HCT116 (cell line): ENCODE data around the gene ABCB8. TPM values are rescaled to one million over a fixed set of nuclear protein-coding genes. Genes with fewer than 3 reads are reported as not detected.

Experiments
- ATAC-seq: fragments of 200-7000 bp; cut with Tn5 transposase; 2 replicates; pipeline ENCODE4 v1.9.1; 2020; ENCODE audit warnings: mild to moderate bottlenecking, moderate library complexity
- BruUV-seq: library from RNA; stranded (reverse); fragments of 400-500 nt; replicated peaks from 2 replicates; lab custom pipeline; 2021; lab: Mats Ljungman, UMichigan
- CTCF ChIA-PET: fragments of 300-600 bp; sonication (Branson Sonifier 250); formaldehyde crosslinking; loops from one replicate; lab custom pipeline; 2021; ENCODE audit warnings: antibody characterized with exemption; lab: Charles Lee
- POLR2A ChIA-PET: fragments of 300-600, 350-600 bp; sonication (Branson Sonifier 250); formaldehyde crosslinking; loops from one replicate; lab custom pipeline; 2021; ENCODE audit warnings: antibody characterized with exemption; lab: Charles Lee
- RAD21 ChIA-PET, 2 experiments: fragments of 300-600 bp; sonication (Branson Sonifier 250); formaldehyde crosslinking; loops; one replicate each; lab custom pipeline; 2023; ENCODE audit warnings: low total read pairs in 2 of 2; ENCODE audit not compliant: uncharacterized antibody in 2 of 2, unreplicated experiment in 2 of 2, low non-redundant PET in 1 of 2; lab: Charles Lee
- DNase-seq: peaks from one replicate; pipeline ENCODE4 v3.0.0-alpha.2; 2010; ENCODE audit warnings: low read depth, low spot score
- H2AFZ ChIP-seq: fragments of 200-600 bp; shearing (Covaris generic), sonication (generic); 2 replicates; pipeline ENCODE4 v1.6.1; 2017; ENCODE audit warnings: low read depth, mixed run types, mixed read lengths, antibody characterized with exemption, low read length; ENCODE audit not compliant: poor library complexity, severe bottlenecking
- H3K27ac ChIP-seq: 2 replicates; pipeline ENCODE4 v1.5.1; 2012; ENCODE audit warnings: low read depth, low read length
- H3K27me3 ChIP-seq: fragments of 200-600 bp; sonication (generic); 2 replicates; pipeline ENCODE4 v1.6.1; 2016; ENCODE audit warnings: mixed run types, low read length, mixed read lengths; ENCODE audit not compliant: insufficient read depth
- H3K36me3 ChIP-seq, 2 experiments: fragments of 200-500 bp in 1 of 2; fragments of 200-600 bp in 1 of 2; sonication (Bioruptor generic) in 1 of 2; sonication (generic) in 1 of 2; 2 replicates each; pipeline versions ENCODE4 v1.5.1 to v1.6.1; 2014 to 2016; ENCODE audit warnings: low read length in 2 of 2, inconsistent platforms in 1 of 2, mixed read lengths in 1 of 2, mixed run types in 1 of 2; ENCODE audit not compliant: insufficient read depth in 2 of 2, control insufficient read depth in 1 of 2
- H3K4me1 ChIP-seq, 2 experiments: fragments of 200-600 bp in 1 of 2; sonication (generic) in 1 of 2; 2 replicates each; pipeline versions ENCODE4 v1.5.1 to v1.6.1; 2012 to 2017; ENCODE audit warnings: low read length in 2 of 2, inconsistent platforms in 1 of 2, mild to moderate bottlenecking in 1 of 2, mixed read lengths in 1 of 2, mixed run types in 1 of 2, moderate library complexity in 1 of 2; ENCODE audit not compliant: insufficient read depth in 2 of 2, control insufficient read depth in 1 of 2
- H3K4me2 ChIP-seq: fragments of 200-600 bp; sonication (generic); 2 replicates; pipeline ENCODE4 v1.6.1; 2017; ENCODE audit warnings: mixed run types, low read length, mixed read lengths
- H3K4me3 ChIP-seq, 2 experiments: fragments of 200-600 bp in 1 of 2; sonication (generic) in 1 of 2; replicated peaks in 1 of 2; 2 replicates each; pipeline ENCODE4 v1.5.1; 2011 to 2016; ENCODE audit warnings: low read length in 2 of 2, control low read depth in 1 of 2, low read depth in 1 of 2, mild to moderate bottlenecking in 1 of 2, mixed read lengths in 1 of 2, mixed run types in 1 of 2
- H3K79me2 ChIP-seq: fragments of 200-600 bp; sonication (generic); 2 replicates; pipeline ENCODE4 v1.6.1; 2017; ENCODE audit warnings: mild to moderate bottlenecking, mixed run types, low read length, moderate library complexity, mixed read lengths; ENCODE audit not compliant: insufficient read depth
- H3K9ac ChIP-seq: fragments of 200-600 bp; sonication (generic); 2 replicates; pipeline ENCODE4 v1.6.1; 2016; ENCODE audit warnings: low read length, mixed read lengths
- H3K9me2 ChIP-seq: fragments of 200-600 bp; sonication (generic), shearing (Covaris generic); 2 replicates; pipeline ENCODE4 v1.6.1; 2017; ENCODE audit warnings: mixed run types, mild to moderate bottlenecking, moderate library complexity; ENCODE audit not compliant: insufficient read depth
- H3K9me3 ChIP-seq, 2 experiments: fragments of 200-500 bp in 1 of 2; fragments of 200-600 bp in 1 of 2; sonication (Bioruptor generic) in 1 of 2; sonication (generic) in 1 of 2; 2 replicates each; pipeline ENCODE4 v1.6.1; 2014 to 2017; ENCODE audit warnings: low read length in 2 of 2, mixed read lengths in 2 of 2, inconsistent platforms in 1 of 2, low read depth in 1 of 2, mild to moderate bottlenecking in 1 of 2, mixed run types in 1 of 2, moderate library complexity in 1 of 2; ENCODE audit not compliant: control insufficient read depth in 1 of 2, insufficient read depth in 1 of 2
- H4K20me1 ChIP-seq: fragments of 200-600 bp; sonication (generic), shearing (Covaris generic); 2 replicates; pipeline ENCODE4 v1.6.1; 2017; ENCODE audit warnings: mixed run types, mild to moderate bottlenecking, moderate library complexity; ENCODE audit not compliant: insufficient read depth
- ATF3 ChIP-seq: IDR thresholded peaks from 2 replicates; pipeline ENCODE4 v1.6.1; 2012
- CBX3 ChIP-seq: IDR thresholded peaks from 2 replicates; pipeline ENCODE4 v1.6.1; 2012; ENCODE audit warnings: low read depth
- EGR1 ChIP-seq: IDR thresholded peaks from 2 replicates; pipeline ENCODE4 v1.6.1; 2012; ENCODE audit warnings: low read depth
- ELF1 ChIP-seq: IDR thresholded peaks from 2 replicates; pipeline ENCODE4 v1.6.1; 2012; ENCODE audit warnings: low read depth, borderline replicate concordance
- POLR2A ChIP-seq: IDR thresholded peaks from 2 replicates; pipeline ENCODE4 v1.7.0; 2011; ENCODE audit warnings: borderline replicate concordance; ENCODE audit not compliant: insufficient read depth, insufficient read length; ENCODE audit errors: extremely low read depth
- POLR2AphosphoS5 ChIP-seq: IDR thresholded peaks from 2 replicates; pipeline ENCODE4 v1.6.1; 2011; ENCODE audit warnings: mild to moderate bottlenecking, low read depth, low read length, moderate library complexity
- SIN3A ChIP-seq: IDR thresholded peaks from 2 replicates; pipeline ENCODE4 v1.6.1; 2012; ENCODE audit warnings: low read depth
- SP1 ChIP-seq: IDR thresholded peaks from 2 replicates; pipeline ENCODE4 v1.6.1; 2012; ENCODE audit warnings: low read depth
- ZFX ChIP-seq: fragments of 450-650 bp; IDR thresholded peaks from 2 replicates; pipeline ENCODE4 v1.6.1; 2017
- ZNF274 ChIP-seq: fragments of 200-500 bp; sonication (Bioruptor generic); IDR thresholded peaks from 2 replicates; pipeline ENCODE4 v1.6.1; 2014; ENCODE audit warnings: mild to moderate bottlenecking, low read depth, low read length, inconsistent platforms
- intact Hi-C: fragments of 100-400 bp; cut with micrococcal nuclease; formaldehyde crosslinking; loops from 2 replicates; pipeline ENCODE4 v1.10.0; 2022
- total RNA-seq: library from RNA; stranded (reverse); gene quantifications from one replicate; pipeline ENCODE4 v1.2.1, GENCODE V29; 2021; ENCODE audit not compliant: unreplicated experiment
- TF ChIP-seq, protein P1 (sequence below): IDR thresholded peaks from 2 replicates; pipeline ENCODE4 v1.6.1; 2012; ENCODE audit warnings: low read depth

The ABCB8 gene
- total RNA-seq, 1 experiment from 2014 or later, result 55.2 TPM

- Histone ChIP-seq H2AFZ (no peak overlapping the region), H4K20me1 (no peaks in the 10 kb centered on the region), H3K9me3 (no peaks in the 10 kb centered on the region), H3K79me2 (no peaks in the 10 kb centered on the region), H3K4me1 (peaks cover 11 to 12% of the 10 kb centered on the region in 2 experiments), H3K27ac (no peak overlapping the region), H3K9me2 (no peaks in the 10 kb centered on the region), H3K27me3 (no peaks in the 10 kb centered on the region), H3K4me2 (no peak overlapping the region), H3K9ac (no peak overlapping the region), H3K4me3 (no peak overlapping the region)
- intact Hi-C loops, result no loop called here
- ATAC-seq (no peak), DNase-seq (no peak)
- no TSS peak for BruUV-seq
- CTCF ChIA-PET, result no interaction called here
- TF ChIP-seq SIN3A, result no peak
- TF ChIP-seq, protein P1, sequence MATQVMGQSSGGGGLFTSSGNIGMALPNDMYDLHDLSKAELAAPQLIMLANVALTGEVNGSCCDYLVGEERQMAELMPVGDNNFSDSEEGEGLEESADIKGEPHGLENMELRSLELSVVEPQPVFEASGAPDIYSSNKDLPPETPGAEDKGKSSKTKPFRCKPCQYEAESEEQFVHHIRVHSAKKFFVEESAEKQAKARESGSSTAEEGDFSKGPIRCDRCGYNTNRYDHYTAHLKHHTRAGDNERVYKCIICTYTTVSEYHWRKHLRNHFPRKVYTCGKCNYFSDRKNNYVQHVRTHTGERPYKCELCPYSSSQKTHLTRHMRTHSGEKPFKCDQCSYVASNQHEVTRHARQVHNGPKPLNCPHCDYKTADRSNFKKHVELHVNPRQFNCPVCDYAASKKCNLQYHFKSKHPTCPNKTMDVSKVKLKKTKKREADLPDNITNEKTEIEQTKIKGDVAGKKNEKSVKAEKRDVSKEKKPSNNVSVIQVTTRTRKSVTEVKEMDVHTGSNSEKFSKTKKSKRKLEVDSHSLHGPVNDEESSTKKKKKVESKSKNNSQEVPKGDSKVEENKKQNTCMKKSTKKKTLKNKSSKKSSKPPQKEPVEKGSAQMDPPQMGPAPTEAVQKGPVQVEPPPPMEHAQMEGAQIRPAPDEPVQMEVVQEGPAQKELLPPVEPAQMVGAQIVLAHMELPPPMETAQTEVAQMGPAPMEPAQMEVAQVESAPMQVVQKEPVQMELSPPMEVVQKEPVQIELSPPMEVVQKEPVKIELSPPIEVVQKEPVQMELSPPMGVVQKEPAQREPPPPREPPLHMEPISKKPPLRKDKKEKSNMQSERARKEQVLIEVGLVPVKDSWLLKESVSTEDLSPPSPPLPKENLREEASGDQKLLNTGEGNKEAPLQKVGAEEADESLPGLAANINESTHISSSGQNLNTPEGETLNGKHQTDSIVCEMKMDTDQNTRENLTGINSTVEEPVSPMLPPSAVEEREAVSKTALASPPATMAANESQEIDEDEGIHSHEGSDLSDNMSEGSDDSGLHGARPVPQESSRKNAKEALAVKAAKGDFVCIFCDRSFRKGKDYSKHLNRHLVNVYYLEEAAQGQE, result no peak
- no peak for TF ChIP-seq POLR2AphosphoS5
- no peak for TF ChIP-seq POLR2A
- no peak for TF ChIP-seq SP1
- no peak for TF ChIP-seq ZFX
- TF ChIP-seq, all 23 proteins: peak for 0
- H3K36me3 ChIP-seq, result no peaks in the 10 kb centered on the region
- POLR2A ChIA-PET, result no interaction called here
- RAD21 ChIA-PET, result no interaction called here
These were observed 15.7 kb downstream of the ABCB8 start for GRCh38 chr7:151043959-151044358.

GRCh38 chr7:151045262-151045661, 17.0 kb downstream of the ABCB8 start:
- Histone ChIP-seq H3K9me3 (no peaks in the 10 kb centered on the region), H3K27ac (no peak overlapping the region), H3K4me1 (no peaks in the 10 kb centered on the region), H3K27me3 (no peaks in the 10 kb centered on the region), H2AFZ (no peak overlapping the region), H3K36me3 (no peaks in the 10 kb centered on the region), H3K79me2 (no peaks in the 10 kb centered on the region), H4K20me1 (no peaks in the 10 kb centered on the region), H3K4me2 (no peak overlapping the region), H3K9ac (no peak overlapping the region), H3K4me3 (no peak overlapping the region), H3K9me2 (no peaks in the 10 kb centered on the region)
- BruUV-seq, result no TSS peak
- ATAC-seq (no peak), DNase-seq (no peak)
- TF ChIP-seq SP1, result no peak
- TF ChIP-seq ELF1, result no peak
- TF ChIP-seq EGR1, result no peak
- TF ChIP-seq ZNF274, result no peak
- no peak for TF ChIP-seq SIN3A
- TF ChIP-seq CBX3, result no peak
- TF ChIP-seq ATF3, result no peak
- CTCF ChIA-PET, result no interaction called here
- RAD21 ChIA-PET, result no interaction called here
- intact Hi-C loops, result no loop called here
- POLR2A ChIA-PET, result no interaction called here
